SH-SY5Y (cell line): ENCODE results near the gene IPO5.

Experiments used
- GATA2 ChIP-seq: IDR thresholded peaks from 2 replicates; pipeline ENCODE4 v1.6.1; 2011; ENCODE audit warnings: mild to moderate bottlenecking, low read depth, low read length
- GATA3 ChIP-seq: IDR thresholded peaks from 2 replicates; pipeline ENCODE4 v1.6.1; 2011; ENCODE audit warnings: low read depth, mild to moderate bottlenecking, low read length, moderate library complexity

The IPO5 gene

GRCh38 chr13:97938706-97939475 lies 14.6 kb upstream of the IPO5 start:
- no peak for TF ChIP-seq GATA3
- no peak for TF ChIP-seq GATA2

- TF ChIP-seq GATA2 (no peak), GATA3 (no peak)
These were observed 9.0 kb upstream of the IPO5 start for GRCh38 chr13:97944396-97945029.

- TF ChIP-seq GATA3 (no peak), GATA2 (no peak)
These were observed 8.1 kb upstream of the IPO5 start for GRCh38 chr13:97945342-97945741.

GRCh38 chr13:97945792-97946419 lies 7.6 kb upstream of the IPO5 start:
- no peak for TF ChIP-seq GATA2
- TF ChIP-seq GATA3: no peak

GRCh38 chr13:97946951-97947588 lies 6.4 kb upstream of the IPO5 start:
- TF ChIP-seq GATA3 (no peak), GATA2 (no peak)

GRCh38 chr13:97948041-97948440 lies 5.4 kb upstream of the IPO5 start:
- TF ChIP-seq GATA2 (no peak), GATA3 (no peak)

GRCh38 chr13:97951376-97951775 lies 2.1 kb upstream of the IPO5 start:
- no peak for TF ChIP-seq GATA2
- no peak for TF ChIP-seq GATA3

GRCh38 chr13:97961340-97961739 lies 7.9 kb downstream of the IPO5 start:
- TF ChIP-seq GATA3 (no peak), GATA2 (no peak)

GRCh38 chr13:97962887-97963286 lies 9.4 kb downstream of the IPO5 start:
- TF ChIP-seq GATA3: no peak
- TF ChIP-seq GATA2: no peak

- TF ChIP-seq GATA2 (no peak), GATA3 (no peak)
These were observed 13.8 kb downstream of the IPO5 start for GRCh38 chr13:97967226-97967625.

- no peak for TF ChIP-seq GATA3
- TF ChIP-seq GATA2: no peak
These were observed 14.5 kb downstream of the IPO5 start for GRCh38 chr13:97967948-97968347.

GRCh38 chr13:97971519-97971918 lies 18.0 kb downstream of the IPO5 start:
- TF ChIP-seq GATA3 (no peak), GATA2 (no peak)

GRCh38 chr13:97974773-97975172 lies 21.3 kb downstream of the IPO5 start:
- no peak for TF ChIP-seq GATA2
- TF ChIP-seq GATA3: no peak

GRCh38 chr13:97975280-97975847 lies 21.9 kb downstream of the IPO5 start:
- TF ChIP-seq GATA3 (no peak), GATA2 (no peak)
